Keratinocyte (primary cell): ENCODE data around the gene DLGAP1.

Experiments
- EZH2 ChIP-seq: IDR thresholded peaks from one replicate; pipeline ENCODE4 v1.6.1; 2012; ENCODE audit warnings: inconsistent platforms, mild to moderate bottlenecking, low read length, moderate library complexity
- TF ChIP-seq, protein P1 (sequence below), 3 experiments: IDR thresholded peaks in 1 of 3; conservative IDR thresholded peaks in 1 of 3; optimal IDR thresholded peaks in 1 of 3; 2 replicates in 2 of 3; 3 replicates in 1 of 3; pipeline versions ENCODE3 to v1.5.1; 2011; ENCODE audit warnings: low read length in 3 of 3, mild to moderate bottlenecking in 3 of 3, moderate library complexity in 2 of 3, control low read depth in 1 of 3, inconsistent platforms in 1 of 3; ENCODE audit not compliant: insufficient read depth in 2 of 3; ENCODE audit errors: extremely low read depth in 1 of 3

- TF ChIP-seq, protein P1, sequence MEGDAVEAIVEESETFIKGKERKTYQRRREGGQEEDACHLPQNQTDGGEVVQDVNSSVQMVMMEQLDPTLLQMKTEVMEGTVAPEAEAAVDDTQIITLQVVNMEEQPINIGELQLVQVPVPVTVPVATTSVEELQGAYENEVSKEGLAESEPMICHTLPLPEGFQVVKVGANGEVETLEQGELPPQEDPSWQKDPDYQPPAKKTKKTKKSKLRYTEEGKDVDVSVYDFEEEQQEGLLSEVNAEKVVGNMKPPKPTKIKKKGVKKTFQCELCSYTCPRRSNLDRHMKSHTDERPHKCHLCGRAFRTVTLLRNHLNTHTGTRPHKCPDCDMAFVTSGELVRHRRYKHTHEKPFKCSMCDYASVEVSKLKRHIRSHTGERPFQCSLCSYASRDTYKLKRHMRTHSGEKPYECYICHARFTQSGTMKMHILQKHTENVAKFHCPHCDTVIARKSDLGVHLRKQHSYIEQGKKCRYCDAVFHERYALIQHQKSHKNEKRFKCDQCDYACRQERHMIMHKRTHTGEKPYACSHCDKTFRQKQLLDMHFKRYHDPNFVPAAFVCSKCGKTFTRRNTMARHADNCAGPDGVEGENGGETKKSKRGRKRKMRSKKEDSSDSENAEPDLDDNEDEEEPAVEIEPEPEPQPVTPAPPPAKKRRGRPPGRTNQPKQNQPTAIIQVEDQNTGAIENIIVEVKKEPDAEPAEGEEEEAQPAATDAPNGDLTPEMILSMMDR (optimal IDR thresholded peaks at IDR 0.05 in 1 of 3, IDR thresholded peaks at IDR 0.05 in 1 of 3, conservative IDR thresholded peaks at IDR 0.05 in 1 of 3; ENCODE audit: extremely low read depth in 1 of 3, insufficient read depth in 2 of 3, low read length in 3 of 3) = peak in 1 of 3 experiments; percentile 1
- TF ChIP-seq EZH2 = no peak
These were observed 801.8 kb downstream of the DLGAP1 start for GRCh38 chr18:3653263-3653850.
